NCI-H1092 (cell line): ENCODE results near the gene CTIF.
"Not testable (repeated sequence)": the region's sequence is repeated elsewhere in the genome, so short reads cannot be mapped to it uniquely, and the experiment has no call there.

Experiments
- DNase-seq: peaks from one replicate; lab custom pipeline; 2025; lab: John Stamatoyannopoulos, UW

CTIF gene

DNA sequence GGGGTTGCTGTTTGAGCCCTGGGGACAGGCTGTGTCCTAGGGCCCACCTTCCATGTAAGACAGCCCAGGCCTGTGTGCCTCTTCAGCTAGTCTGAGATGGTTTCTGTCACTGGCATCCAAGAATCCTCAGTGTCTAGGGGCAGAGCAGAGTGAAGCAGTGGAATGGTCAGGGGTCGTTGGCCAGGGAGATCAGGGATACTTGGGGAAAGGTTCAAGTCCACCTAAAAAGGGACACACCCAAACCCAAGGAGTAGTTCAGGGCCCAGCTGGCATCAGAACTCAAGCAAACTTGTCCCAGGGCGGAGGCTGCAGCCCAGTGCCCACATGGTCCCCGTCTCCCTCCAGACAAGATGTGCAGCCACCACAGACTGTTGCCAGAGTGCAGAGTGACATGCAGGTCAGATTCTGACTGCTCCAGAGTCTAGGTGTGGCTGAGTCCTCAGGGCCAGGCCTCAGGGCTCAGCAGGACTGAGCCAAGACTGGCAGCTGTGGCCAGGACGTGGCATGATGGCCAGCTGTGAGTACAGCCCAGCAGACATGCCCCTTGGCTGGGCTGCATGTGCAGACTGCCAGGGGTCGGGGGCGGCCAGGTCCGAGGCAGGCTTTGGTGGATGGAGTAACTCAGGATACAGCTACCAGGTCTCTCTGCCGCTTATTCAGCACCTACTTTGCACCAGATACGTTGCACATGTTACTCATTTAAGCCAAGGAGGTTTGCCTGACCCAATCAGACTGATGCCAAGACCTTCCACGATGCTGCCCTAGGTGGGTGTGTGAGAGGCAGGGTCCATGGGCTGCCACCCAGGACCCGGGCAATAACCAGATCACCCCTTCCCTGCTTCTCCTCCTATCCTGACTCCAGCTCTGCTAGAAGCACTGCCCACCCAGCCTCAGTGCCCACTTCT, 265.4 kb downstream of the CTIF start:
- no peak for DNase-seq

DNA sequence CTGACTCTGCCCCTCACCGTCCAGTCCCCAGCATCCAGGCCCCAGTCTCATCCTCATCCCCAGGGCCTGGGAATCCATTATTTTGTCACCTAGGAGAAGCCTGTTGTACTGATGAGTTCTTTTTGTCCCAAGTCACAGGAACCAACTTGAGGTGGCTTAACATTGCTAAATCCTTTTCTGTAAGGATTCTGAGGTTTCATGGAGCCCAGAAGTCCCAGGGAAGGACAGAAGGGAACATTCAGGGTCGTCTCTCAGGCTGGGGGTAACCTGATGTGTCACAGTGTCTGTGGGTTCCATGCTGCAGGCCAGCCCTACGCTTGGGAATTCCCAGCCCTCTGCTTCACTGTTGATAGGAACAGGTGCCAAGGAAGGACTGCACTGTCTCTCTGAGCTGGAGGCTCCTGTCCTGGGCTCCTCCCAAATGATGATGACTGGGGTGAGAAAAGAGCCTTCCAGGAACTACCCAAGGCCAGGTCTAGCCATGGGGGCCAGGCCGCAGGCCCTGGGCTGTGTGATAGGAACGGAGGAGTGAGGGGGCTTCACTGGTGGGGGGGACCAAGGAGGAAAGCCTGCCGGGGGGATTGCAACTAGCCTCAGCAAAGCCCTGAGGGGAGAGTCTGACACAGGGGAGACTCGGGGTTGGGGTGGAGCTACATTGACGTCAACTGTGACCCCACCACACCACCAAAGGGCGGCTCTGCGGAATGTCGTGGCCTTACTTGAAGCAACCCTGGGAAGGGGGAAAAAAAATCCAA, 266.2 kb downstream of the CTIF start:
- DNase-seq: no peak

DNA sequence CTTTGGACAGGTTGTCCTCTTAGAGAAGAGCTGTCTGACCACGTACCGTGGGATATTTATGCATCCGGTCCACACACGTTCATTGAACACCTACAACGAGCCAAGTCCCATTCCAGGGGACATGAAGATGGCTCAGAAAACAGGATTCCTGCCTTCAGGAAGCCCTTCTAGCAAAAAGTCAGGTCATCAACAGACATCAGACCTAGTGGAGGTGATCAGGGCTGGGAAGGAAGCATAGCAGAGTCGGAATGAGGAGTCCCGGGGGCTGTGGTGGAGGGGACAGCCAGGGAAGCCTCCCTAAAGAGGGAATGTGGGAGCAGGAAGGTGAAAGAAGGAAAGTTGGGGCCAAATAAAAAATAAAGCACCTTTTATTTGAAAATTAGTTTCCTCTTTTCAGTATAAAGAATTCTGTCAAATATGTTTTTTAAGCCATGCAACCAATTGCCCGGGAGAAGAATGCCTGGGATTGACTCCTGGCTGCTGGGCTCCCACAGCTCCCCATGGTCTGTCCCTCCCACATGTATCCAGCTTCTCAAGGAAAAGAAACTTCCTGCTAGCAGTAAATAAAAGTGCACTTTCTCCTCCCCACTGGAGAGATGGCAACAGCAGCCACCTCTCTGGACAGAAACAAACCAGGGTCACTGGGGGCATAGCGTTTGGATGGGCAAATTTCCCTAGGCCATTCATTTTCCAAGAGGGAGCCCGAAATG, 267.1 kb downstream of the CTIF start:
- DNase-seq: no peak

DNA sequence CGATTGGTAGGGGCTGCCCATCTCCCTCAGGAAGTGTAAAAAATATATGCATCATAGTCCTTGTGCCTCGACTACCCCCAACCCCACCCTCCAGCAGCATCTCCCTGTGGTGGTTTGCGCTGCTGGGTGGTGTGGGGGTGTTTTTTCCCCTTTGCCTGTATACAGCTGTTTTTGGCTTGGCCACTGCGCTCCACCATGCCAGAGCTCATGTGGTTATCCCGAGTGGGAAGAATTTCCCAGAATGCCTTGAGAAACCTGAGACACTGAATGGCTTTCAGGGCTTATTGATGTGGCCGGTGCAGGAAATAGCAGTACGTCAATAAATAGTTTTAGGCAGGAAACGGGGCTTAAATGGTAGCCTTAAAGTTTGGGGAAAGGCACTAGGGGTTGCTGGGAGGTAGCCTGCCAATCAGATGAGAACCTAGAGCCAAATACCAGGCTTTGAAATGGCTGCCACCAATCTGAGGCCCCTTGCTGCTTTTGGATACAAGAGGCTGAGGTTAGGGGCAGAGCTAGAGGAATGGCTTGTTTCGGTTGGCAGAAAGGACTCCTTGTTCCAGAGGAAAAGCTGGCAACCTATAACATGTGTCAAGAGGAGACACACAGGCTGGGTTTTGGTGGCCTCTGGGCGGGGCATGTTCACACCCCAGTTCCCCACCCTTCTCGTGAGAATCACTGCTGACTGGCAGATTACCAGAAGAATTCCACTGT, 267.9 kb downstream of the CTIF start:
- no peak for DNase-seq

DNA sequence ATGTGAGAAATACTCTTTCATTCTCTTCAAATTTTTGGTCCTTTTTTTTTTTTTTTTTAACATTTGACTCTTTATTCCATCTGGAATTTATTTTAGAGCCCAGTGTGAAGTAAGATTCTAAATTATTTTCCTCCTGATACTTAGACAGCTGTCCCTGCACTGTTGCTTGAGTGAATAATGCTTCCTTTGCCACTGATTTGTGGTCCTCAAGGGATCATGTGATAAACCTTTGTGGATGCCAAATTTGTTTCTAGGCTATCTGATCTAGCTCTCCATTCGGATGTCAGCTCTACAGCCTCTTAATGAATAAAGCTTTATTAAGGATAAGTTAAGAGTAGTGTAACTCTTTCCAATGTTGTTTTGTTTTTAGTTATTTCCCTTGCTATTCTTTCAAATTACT, 269.6 kb downstream of the CTIF start:
- no peak for DNase-seq

DNA sequence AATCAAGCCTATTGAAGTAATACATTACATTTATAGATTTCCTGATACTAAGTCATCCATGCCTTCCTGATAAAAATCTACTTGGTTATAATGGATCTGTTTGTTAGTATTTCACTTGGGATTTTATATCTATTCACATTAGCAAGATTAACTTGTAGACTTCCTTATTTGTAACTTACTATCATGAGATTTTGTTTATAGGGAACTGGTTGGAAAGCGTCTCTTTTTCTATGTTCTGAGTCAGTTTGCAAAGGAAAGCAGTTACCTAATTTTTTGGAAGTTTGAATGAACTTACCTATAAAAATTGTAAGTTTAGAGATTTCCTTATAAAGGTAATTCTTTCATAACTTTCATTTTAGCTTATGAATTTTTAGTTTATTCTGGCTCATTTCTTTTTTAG, 270.5 kb downstream of the CTIF start:
- no peak for DNase-seq

DNA sequence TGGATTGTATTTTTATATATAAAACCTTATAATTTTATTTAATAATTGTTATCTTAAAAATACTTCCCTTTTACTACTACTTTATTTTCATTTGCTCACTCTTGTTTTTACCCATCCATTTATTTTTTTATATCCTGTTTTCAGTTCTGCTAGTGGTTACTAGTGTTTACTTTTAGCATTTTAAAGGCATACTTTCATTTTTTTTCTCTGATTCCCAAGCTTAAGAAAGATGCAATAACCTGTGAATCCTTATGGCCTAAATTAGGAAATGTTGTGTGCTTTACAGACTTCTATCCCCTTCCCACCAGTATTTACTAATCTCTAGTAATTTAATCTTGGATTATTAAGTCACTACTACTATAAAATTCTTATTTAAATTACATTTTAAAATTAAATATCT, 272.0 kb downstream of the CTIF start:
- no peak for DNase-seq

DNA sequence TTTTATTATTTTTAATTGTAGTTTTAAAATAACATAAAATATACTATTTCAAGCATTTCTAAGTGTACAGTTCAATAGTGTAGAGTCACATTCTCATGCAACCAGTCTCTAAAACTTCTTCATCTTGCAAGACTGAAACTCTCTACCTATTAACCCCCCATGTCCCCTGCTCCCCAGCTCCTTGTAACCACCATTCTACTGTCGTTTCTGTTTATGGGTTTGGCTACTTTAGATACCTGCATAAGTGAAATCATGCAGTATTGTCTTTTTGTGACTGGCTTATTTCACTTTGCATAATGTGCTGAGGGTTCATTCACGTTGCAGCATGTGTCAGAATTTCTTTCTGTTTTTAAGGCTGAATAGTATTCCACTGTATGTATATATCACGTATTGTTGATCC, 272.6 kb downstream of the CTIF start:
- no peak for DNase-seq

DNA sequence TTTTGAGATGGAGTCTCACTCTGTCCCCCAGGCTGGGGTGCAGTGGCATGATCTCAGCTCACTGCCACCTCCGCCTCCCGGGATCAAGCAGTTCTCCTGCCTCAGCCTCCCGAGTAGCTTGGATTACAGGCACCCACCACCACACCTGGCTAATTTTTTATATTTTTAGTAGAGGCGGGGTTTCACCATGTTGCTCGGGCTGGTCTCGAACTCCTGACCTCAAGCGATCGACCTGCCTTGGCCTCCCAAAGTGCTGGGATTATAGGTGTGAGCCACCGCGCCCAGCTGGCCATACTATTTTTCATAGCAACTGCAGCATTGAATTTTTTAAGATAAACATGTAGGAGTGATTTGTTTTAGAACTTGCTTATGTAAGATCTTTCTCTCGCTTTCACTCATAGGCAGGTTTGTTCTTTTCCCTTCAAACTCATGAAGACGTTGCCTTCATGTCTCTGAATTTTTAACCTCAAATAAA, 273.2 kb downstream of the CTIF start:
- not testable (repeated sequence) for DNase-seq

DNA sequence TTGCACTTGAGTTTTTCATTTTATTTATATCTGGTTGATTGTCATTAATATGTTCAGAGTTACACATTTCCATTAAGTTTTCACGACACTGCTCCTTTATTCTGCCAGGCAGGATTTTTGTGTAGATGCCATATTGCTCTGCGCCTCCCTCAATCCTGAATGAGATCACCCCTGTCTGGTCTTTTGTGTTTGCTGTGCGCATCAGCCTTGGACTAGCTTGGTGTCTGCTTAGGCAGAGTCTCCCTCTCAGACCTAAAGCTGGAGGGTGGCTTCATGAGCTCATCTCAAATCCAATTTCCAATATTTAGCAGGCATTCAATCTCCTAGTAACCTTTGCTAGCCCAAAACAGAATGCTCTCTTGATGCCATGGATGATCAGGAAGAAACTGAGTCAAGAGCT, 274.5 kb downstream of the CTIF start:
- DNase-seq: no peak

DNA sequence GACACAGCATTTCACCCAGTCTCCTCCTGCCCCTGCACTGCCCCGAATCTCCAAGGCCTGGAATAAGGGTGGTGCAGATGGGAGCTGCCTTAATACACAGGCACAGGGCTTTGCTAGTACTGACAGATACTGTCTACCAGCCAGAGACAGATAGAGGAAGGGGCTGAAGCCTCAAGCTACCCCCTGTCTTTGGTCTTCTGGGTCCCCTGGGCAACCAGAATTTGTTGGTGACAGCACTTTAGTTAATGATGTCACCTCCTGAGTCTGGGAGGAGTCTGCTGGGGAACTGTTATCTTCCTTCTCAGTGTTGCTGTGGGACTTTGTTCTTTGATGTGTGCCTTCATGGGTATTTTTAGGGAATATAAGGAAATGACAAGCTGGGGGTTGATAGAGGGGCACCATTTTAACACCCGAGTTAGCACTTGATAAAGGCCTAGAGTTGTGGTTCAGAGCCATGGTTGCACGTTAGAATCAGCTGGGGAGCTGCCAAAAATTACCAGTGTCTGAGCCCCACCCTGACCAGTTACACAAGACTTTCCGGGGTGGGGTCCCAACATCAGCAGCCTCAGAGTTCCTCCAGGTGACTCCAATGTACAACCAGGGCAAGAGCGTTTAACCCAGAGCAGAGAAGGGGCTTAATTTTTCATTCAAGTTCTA, 275.1 kb downstream of the CTIF start:
- DNase-seq: no peak

DNA sequence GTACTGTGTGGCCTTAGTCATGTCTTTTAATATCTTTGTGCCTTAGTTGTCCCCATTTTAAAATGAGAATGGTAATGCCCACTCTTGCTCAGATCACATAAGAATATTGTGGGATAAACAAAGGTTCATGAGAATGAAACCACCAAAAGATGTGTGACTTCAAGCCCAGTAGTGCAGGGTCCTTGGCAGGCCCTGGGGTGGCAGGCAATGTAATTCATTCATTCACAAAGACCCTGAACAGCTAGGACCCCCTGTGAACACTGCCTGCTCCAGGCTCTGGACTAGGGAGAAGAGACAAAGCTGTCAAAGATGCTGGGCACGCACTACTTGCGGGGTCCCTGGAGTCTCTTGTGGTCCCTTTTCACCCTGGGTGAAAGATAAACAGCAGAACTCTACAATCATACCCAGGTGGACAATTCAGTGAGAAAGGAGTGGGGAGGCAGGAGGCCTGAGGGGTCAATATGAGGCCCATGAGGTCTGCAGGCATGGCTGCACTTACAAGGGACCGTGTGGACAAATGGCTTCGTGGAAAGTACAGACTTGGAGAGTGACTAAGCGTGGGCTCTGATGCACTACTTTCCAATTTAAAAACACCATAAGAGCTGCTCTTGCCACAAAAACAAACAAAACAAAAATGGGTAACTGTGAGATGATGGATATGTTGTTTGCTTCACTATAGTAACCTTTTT, 275.8 kb downstream of the CTIF start:
- DNase-seq: no peak

DNA sequence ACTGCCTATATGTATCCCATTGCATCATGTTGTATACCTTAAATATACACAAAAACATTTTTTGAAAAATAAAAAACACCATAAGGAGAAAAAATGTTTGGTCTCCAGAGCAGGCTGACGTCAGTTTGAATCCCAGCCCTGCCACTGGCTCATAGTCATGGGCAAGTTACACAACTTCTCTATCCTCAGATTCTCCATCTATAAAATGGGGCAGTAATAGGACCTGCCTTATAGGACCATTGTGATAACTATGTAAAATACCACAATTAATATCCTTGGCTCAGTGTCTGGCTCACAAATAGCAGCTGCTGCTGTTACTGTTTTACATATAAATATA, 276.3 kb downstream of the CTIF start:
- no peak for DNase-seq

DNA sequence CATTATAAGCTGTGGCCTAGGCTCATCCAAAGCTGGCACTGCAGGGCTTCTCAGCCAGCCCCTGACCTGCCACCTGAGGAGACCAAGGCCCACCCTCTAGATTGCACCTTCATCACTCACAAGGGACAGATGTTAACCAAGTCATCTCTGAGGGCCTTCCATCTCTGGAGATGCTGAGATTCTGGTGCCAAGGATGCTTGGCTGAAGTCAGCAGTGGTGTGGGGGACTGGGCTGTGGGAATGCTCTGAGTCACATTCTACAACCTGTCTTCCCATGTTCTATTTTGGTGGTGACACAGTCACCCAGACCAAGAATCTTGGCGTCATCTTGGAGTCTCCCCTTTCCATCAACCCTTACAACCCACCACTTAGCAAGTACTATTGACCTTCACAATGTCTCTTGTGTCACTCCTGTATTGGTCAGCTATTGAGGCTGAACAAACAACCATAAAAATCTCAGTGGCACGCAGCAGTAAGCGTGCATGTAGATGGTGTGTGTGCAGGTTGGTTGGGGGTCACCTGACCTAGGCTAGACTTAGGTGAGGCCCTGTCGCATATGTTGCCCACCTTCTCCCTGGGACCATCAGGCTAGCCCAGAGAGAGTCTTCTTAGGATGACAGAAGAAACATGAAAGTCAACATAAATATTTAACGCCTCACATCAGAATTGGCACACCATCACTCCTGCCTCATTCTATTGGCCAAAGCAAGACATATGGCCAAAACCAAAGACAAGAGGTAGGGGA, 276.9 kb downstream of the CTIF start:
- DNase-seq: no peak

DNA sequence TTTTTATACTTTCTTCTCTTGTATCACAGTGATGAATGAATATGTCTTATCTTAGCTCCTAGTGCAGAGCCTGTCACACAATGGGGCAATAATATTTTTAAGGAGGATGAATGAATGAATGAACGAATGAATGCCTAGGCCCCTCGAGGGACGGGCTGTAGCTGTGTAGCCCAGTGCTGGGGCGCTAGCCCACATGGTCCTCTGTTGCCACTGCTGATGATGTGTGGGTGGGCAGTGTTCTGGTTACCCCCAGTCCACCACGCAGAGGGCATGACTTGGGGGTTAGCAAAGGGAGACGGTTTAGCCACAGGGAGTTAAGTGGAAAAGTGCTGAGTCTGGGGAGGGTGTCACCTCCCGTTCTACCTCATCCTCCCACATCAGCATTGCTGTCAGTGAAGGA, 277.7 kb downstream of the CTIF start:
- no peak for DNase-seq

DNA sequence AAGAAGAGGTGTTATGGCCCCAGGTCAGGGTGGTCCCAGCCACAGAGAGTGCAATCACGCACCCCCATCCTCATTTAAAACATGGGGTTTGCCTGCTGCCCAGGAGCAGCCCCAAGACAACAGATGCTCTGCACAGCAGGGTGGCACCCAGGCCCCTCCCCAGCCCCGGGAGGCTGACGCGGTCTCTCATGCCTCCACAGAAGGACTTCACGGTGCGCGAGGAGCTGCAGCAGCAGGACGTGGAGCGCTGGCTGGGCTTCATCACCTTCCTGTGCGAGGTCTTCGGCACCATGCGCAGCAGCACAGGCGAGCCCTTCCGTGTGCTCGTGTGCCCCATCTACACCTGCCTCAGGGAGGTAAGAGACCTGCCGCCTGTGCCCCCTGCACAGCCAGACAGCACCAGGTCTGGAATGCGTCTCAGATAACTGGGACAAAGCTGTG, 278.2 kb downstream of the CTIF start:
- DNase-seq: no peak

DNA sequence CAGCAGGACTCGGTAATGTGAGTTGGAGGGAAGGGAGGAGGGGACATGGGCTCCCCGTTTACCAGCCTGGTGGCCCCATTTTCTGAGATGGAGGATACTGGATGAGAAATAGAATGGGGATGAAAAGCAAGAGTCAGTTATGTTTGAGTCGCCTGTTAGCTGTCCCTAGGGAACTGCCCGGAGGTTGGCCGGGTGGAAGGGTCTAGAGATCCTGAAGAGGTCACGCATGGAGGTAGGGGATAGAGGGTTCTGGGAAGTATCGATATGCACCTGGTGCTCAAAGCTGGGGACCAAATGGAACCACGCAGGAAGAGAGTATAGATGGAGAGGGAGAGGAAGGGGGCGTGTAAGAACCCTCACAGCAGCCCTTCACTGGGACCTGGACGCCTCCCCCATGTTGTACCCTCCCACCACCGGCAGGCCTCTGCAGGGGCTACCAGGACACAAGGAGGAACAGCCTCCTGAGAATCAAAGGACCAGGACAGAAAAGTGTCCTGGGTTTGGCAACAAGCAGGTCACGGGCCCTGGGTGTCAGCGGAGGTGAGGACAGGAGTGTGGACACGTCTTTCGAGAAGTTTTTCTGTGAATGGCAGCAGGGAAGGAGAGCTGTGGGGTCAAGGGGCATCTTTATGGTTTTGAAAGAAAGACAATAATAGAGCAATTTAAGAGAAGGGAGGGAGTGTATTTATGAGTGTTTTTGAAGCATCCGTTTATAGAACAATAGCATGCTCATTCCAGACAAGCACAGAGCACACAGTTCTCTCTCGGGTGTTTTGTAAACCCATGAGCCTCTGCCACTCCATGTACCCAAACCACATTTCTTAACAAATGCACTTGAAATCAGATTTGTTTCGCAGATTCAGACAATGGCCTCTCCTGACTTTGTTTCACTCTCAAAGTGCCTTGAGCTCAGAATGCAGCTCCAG, 279.8 kb downstream of the CTIF start:
- no peak for DNase-seq

DNA sequence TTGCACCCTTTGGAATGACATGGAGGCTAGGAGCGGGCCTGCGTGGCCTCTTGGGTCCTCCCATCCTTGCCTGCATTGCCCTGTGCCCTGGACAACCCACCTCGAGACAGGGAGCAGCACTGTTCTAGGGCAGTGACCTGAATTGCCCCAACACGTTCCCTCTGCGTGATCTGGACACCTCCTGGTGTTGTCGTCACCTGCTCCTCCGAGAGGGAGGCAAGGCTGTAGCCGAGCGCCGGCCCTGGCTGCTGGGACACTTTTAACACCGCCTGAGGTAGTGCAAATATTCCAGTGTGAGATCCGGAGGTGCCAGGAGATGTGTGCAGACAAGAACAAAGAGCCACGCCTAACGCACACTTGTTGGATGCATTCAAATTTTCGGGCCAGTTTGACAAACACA, 280.4 kb downstream of the CTIF start:
- DNase-seq: no peak
